ENCODE measurements around the gene TAS1R3.

GRCh38 chr1:1307923-1308755 is 22.9 kb upstream of the TAS1R3 start, which contains the start of the genes ACAP3 and PUSL1:
- TF ChIP-seq, protein P1, sequence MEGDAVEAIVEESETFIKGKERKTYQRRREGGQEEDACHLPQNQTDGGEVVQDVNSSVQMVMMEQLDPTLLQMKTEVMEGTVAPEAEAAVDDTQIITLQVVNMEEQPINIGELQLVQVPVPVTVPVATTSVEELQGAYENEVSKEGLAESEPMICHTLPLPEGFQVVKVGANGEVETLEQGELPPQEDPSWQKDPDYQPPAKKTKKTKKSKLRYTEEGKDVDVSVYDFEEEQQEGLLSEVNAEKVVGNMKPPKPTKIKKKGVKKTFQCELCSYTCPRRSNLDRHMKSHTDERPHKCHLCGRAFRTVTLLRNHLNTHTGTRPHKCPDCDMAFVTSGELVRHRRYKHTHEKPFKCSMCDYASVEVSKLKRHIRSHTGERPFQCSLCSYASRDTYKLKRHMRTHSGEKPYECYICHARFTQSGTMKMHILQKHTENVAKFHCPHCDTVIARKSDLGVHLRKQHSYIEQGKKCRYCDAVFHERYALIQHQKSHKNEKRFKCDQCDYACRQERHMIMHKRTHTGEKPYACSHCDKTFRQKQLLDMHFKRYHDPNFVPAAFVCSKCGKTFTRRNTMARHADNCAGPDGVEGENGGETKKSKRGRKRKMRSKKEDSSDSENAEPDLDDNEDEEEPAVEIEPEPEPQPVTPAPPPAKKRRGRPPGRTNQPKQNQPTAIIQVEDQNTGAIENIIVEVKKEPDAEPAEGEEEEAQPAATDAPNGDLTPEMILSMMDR (conservative IDR thresholded peaks at IDR 0.05; ENCODE audit: low read length), result no peak
- TF ChIP-seq EZH2phosphoT487 (IDR thresholded peaks at IDR 0.05; ENCODE audit: borderline replicate concordance, low read depth, low read length), result no peak

All from OCI-LY7 (cell line).